GM20000 (cell line): ENCODE results near the gene SHISAL2A.

ENCODE experiments used
- DNase-seq: peaks from one replicate; pipeline ENCODE4 v3.0.0; 2012; ENCODE audit warnings: low spot score
- CTCF ChIP-seq: IDR thresholded peaks from 2 replicates; pipeline ENCODE4 v1.5.1; 2012; ENCODE audit warnings: mild to moderate bottlenecking, control low read depth; ENCODE audit errors: extremely low read depth, missing control alignments

SHISAL2A gene

GRCh38 chr1:52634111-52634510 lies 1.1 kb downstream of the SHISAL2A start:
- no peak for DNase-seq
- no peak for TF ChIP-seq CTCF

DNA sequence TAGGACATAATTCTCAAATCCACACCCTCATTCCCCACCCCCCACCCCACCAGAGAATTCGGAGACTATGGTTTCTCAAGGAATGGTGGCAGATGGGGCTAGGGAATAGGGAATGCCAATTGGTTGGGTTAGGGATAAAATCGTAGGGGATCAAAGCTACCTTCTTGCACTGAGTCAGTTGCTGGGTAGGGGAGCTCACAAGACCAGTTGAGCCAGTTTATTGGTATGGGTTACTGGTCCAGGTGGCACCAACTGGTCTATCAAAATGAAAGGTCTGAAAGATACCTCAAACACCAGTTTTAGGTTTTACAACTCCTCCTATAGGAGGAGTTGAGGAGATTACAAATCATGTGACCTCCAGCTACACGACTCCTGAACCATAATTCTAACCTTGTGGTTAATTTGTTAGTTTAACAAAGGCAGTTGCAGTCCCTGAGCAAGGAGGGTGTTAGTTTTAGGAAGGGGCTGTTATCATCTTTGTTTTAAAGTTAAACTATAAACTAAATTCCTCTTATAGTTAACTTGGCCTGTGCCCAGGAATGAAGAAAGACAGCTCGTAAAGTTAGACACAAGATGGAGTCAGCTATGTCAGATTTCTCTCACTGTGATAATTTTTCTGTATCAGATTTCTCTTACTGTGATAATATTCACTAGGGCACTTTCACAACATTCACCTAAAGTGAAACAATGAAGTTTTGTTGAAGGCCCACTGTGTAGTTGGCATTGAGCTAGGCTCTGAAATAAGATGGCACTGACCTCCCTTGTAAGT lies 2.5 kb downstream of the SHISAL2A start:
- no peak for TF ChIP-seq CTCF
- DNase-seq: no peak

- DNase-seq: peak; percentile 72
These were observed 4.0 kb downstream of the SHISAL2A start for GRCh38 chr1:52636721-52637695.

GRCh38 chr1:52637946-52638345 lies 5.0 kb downstream of the SHISAL2A start:
- DNase-seq: no peak

More at GRCh38 chr1:52636721-52637695, 4.0 kb downstream of the SHISAL2A start:
- TF ChIP-seq CTCF: no peak

DNA sequence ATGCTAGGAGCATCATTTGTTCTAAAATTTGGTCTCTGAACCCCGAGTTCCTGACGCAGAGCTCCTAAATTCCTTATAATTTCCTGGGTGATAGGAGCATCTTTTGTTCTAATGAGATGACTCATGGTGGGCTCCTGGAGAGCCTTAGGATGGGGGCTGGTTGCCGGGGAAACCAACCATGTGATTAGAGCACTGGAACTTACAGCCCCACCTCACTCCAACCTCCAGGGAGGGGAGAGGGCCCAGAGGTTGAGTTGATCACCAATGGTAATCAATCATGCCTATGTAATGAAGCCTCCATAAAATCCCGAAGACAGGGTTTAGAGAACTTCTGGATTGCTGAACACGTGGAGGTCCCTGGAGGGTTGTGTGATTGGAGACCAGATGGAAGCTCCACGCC lies 7.7 kb downstream of the SHISAL2A start:
- no peak for TF ChIP-seq CTCF
- no peak for DNase-seq

More at GRCh38 chr1:52637946-52638345, 5.0 kb downstream of the SHISAL2A start:
- no peak for TF ChIP-seq CTCF

GRCh38 chr1:52641307-52641706 lies 8.3 kb downstream of the SHISAL2A start:
- TF ChIP-seq CTCF: no peak
- DNase-seq: peak; percentile 51

DNA sequence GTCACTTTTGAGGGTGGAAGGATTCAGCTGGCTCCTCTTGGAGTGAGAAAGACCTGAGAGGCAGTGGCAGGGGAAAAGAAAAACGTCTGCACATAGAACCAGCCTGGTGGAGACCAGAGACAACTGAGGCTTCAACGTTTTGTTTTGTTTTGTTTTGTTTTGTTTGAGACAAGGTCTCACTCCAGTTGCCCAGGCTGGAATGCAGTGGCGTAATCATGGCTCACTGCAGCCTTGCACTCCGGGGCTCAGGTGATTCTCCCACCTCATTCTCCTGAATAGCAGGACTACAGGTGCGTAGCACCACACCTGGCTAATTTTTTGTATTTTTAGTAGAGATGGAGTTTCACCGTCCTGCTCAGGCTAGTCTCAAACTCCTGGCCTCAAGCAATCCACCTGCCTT lies 12.3 kb downstream of the SHISAL2A start:
- DNase-seq: no peak
- no peak for TF ChIP-seq CTCF
